Measurements from ENCODE around the gene GNB1L.

The GNB1L gene

DNA sequence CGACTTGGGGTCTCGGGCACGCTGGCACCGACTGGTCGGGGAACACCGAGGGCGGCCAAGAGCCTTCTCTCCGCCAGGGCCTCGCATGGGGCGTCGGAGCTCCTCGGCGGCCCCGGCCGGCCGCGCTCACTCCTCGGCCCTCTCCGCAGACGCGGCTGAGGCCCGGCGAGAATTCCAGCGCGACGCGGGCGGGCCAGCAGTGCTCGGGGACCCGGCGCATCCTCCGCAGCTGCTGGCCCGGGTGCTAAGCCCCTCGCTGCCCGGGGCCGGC is 88.5 kb downstream of the GNB1L start (continued):
- TF ChIP-seq ARNTL (CRISPR knock-in tag; IDR thresholded peaks at IDR 0.05; ENCODE audit: borderline replicate concordance, low read depth) (no peak), ESRRG (CRISPR knock-in tag; IDR thresholded peaks at IDR 0.05) (no peak), OSR1 (CRISPR knock-in tag; IDR thresholded peaks at IDR 0.05) (no peak)

DNA sequence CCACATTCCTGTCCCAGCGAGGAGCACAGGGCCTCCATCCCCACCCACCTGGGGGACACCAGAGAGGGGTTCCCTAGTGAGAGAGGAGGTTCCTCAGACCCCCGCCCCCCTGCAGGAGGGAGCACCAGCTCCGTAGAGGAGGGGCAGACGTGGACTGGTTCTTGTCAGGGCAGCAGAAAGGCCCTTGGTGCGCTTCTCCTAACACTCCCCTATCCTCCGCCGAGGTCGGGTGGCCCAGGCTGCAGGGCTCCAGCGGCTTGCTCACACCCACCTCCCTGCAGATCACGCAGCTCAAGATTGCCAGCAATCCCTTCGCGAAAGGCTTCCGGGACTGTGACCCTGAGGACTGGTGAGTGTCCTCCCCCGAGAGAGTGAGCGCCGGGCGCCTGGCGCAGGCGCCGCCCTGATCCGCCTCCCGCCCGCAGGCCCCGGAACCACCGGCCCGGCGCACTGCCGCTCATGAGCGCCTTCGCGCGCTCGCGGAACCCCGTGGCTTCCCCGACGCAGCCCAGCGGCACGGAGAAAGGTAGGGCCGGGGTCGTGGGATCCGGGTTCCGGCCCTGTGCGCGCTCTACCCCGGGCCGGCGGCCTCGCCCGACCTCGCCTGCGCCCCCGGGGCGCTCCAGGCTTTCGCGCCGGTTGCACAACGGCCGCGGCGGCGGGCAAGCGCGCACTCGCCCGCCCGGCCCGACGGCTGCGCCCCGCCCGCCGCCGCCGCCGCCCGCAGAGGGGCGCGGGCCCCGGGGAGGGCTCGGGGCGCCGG is 89.0 kb downstream of the GNB1L start:
- no peak for ATAC-seq
- TF ChIP-seq ZNF565 (CRISPR knock-in tag; conservative IDR thresholded peaks at IDR 0.05; ENCODE audit: low read depth) (no peak), OSR1 (CRISPR knock-in tag; IDR thresholded peaks at IDR 0.05) (no peak), ZNF70 (CRISPR knock-in tag; IDR thresholded peaks at IDR 0.05) (no peak), PPARA (CRISPR knock-in tag; IDR thresholded peaks at IDR 0.05; ENCODE audit: borderline replicate concordance) (no peak), SNAI2 (CRISPR knock-in tag; IDR thresholded peaks at IDR 0.05) (no peak), ESRRG (CRISPR knock-in tag; IDR thresholded peaks at IDR 0.05) (no peak), ZFP30 (CRISPR knock-in tag; IDR thresholded peaks at IDR 0.05) (no peak), TOX (CRISPR knock-in tag; IDR thresholded peaks at IDR 0.05; ENCODE audit: borderline replicate concordance) (no peak)

DNA sequence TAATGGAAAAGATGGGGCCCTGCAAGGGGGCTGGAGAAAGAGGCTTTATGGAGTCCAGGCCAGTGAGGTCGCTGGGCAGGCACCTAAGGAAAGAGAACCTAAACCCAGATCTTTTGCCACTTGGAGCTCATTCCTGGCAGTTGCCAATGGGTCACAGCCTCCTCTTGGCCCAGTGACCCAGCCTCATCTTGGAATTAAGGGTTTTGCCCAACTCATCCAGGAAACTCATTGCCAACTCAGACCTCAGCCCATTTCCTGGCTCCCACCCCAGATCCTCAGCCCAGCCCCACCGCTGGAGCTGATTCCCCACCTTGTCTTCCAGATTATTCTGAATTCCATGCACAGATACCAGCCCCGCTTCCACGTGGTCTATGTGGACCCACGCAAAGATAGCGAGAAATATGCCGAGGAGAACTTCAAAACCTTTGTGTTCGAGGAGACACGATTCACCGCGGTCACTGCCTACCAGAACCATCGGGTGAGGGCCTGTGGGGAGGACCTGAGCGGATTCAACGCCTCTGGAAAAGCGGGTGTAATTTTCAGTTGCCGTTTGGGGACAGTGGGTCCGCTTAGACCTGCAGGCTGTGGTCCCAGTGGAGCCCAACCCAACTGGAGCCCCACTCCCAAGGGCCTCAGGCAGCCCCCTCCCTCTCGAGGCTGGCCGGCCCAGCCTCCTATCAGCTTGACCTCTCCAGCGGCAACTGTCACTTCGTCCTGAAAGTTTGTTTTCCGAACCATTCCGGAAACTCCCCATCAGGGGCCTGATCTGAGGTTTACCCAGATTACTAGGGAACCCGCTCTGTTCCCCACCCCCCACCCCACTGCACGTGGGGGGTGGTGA is 89.8 kb downstream of the GNB1L start:
- TF ChIP-seq ESRRG (CRISPR knock-in tag; IDR thresholded peaks at IDR 0.05) (no peak), ZNF565 (CRISPR knock-in tag; conservative IDR thresholded peaks at IDR 0.05; ENCODE audit: low read depth) (no peak), OSR1 (CRISPR knock-in tag; IDR thresholded peaks at IDR 0.05) (no peak), SNAI2 (CRISPR knock-in tag; IDR thresholded peaks at IDR 0.05) (no peak), ZFP3 (CRISPR knock-in tag; IDR thresholded peaks at IDR 0.05) (no peak), TCF4 (CRISPR knock-in tag; IDR thresholded peaks at IDR 0.05; ENCODE audit: borderline replicate concordance) (no peak), ZC3H10 (CRISPR knock-in tag; IDR thresholded peaks at IDR 0.05) (no peak), ZNF70 (CRISPR knock-in tag; IDR thresholded peaks at IDR 0.05) (no peak), TOX (CRISPR knock-in tag; IDR thresholded peaks at IDR 0.05; ENCODE audit: borderline replicate concordance) (no peak), ISL1 (CRISPR knock-in tag; IDR thresholded peaks at IDR 0.05) (no peak), GLIS3 (CRISPR knock-in tag; IDR thresholded peaks at IDR 0.05) (no peak), ZNF8 (CRISPR knock-in tag; IDR thresholded peaks at IDR 0.05) (no peak), CSDC2 (CRISPR knock-in tag; IDR thresholded peaks at IDR 0.05) (no peak), RARB (CRISPR knock-in tag; IDR thresholded peaks at IDR 0.05) (no peak)
- TF ChIP-seq, protein P1, sequence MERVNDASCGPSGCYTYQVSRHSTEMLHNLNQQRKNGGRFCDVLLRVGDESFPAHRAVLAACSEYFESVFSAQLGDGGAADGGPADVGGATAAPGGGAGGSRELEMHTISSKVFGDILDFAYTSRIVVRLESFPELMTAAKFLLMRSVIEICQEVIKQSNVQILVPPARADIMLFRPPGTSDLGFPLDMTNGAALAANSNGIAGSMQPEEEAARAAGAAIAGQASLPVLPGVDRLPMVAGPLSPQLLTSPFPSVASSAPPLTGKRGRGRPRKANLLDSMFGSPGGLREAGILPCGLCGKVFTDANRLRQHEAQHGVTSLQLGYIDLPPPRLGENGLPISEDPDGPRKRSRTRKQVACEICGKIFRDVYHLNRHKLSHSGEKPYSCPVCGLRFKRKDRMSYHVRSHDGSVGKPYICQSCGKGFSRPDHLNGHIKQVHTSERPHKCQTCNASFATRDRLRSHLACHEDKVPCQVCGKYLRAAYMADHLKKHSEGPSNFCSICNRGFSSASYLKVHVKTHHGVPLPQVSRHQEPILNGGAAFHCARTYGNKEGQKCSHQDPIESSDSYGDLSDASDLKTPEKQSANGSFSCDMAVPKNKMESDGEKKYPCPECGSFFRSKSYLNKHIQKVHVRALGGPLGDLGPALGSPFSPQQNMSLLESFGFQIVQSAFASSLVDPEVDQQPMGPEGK (CRISPR knock-in tag; IDR thresholded peaks at IDR 0.05; ENCODE audit: borderline replicate concordance): no peak
- TF ChIP-seq, protein P2, sequence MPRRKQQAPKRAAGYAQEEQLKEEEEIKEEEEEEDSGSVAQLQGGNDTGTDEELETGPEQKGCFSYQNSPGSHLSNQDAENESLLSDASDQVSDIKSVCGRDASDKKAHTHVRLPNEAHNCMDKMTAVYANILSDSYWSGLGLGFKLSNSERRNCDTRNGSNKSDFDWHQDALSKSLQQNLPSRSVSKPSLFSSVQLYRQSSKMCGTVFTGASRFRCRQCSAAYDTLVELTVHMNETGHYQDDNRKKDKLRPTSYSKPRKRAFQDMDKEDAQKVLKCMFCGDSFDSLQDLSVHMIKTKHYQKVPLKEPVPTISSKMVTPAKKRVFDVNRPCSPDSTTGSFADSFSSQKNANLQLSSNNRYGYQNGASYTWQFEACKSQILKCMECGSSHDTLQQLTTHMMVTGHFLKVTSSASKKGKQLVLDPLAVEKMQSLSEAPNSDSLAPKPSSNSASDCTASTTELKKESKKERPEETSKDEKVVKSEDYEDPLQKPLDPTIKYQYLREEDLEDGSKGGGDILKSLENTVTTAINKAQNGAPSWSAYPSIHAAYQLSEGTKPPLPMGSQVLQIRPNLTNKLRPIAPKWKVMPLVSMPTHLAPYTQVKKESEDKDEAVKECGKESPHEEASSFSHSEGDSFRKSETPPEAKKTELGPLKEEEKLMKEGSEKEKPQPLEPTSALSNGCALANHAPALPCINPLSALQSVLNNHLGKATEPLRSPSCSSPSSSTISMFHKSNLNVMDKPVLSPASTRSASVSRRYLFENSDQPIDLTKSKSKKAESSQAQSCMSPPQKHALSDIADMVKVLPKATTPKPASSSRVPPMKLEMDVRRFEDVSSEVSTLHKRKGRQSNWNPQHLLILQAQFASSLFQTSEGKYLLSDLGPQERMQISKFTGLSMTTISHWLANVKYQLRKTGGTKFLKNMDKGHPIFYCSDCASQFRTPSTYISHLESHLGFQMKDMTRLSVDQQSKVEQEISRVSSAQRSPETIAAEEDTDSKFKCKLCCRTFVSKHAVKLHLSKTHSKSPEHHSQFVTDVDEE (CRISPR knock-in tag; IDR thresholded peaks at IDR 0.05): no peak
- TF ChIP-seq, protein P3, sequence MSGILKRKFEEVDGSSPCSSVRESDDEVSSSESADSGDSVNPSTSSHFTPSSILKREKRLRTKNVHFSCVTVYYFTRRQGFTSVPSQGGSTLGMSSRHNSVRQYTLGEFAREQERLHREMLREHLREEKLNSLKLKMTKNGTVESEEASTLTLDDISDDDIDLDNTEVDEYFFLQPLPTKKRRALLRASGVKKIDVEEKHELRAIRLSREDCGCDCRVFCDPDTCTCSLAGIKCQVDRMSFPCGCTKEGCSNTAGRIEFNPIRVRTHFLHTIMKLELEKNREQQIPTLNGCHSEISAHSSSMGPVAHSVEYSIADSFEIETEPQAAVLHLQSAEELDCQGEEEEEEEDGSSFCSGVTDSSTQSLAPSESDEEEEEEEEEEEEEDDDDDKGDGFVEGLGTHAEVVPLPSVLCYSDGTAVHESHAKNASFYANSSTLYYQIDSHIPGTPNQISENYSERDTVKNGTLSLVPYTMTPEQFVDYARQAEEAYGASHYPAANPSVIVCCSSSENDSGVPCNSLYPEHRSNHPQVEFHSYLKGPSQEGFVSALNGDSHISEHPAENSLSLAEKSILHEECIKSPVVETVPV (CRISPR knock-in tag; IDR thresholded peaks at IDR 0.05): no peak
- ATAC-seq: no peak

DNA sequence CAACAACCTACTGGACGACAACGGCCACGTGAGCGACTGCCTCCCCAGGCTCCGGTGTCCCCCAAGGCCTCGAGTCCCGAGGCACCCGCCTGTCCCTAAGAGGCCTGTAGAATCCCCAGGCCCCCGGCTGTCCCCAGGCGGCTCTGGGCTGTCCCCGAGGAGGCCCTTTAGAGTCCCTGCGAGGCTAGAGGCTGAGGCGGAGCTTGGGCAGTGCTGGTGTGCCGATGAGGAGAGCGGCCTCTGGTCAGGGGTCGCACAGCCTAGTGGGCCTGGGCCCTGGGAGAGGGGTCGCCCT is 90.4 kb downstream of the GNB1L start:
- TF ChIP-seq TCF4 (CRISPR knock-in tag; IDR thresholded peaks at IDR 0.05; ENCODE audit: borderline replicate concordance) (no peak), ZFP30 (CRISPR knock-in tag; IDR thresholded peaks at IDR 0.05) (no peak), ZNF8 (CRISPR knock-in tag; IDR thresholded peaks at IDR 0.05) (no peak), SNAI2 (CRISPR knock-in tag; IDR thresholded peaks at IDR 0.05) (no peak), ZFP3 (CRISPR knock-in tag; IDR thresholded peaks at IDR 0.05) (no peak)
- TF ChIP-seq, protein P1 (CRISPR knock-in tag; IDR thresholded peaks at IDR 0.05; ENCODE audit: borderline replicate concordance): no peak
- TF ChIP-seq, protein P2 (CRISPR knock-in tag; IDR thresholded peaks at IDR 0.05): no peak
- ATAC-seq: no peak

Measured in SK-N-SH treated with all-trans-retinoic acid at 6 μM for 48 hours (cell line).